Panc1 (cell line): Measurements from ENCODE around the gene P2RY8. TPM values are rescaled to one million over a fixed set of nuclear protein-coding genes. Genes with fewer than 3 reads are reported as not detected.

Experiments used
- ATAC-seq: fragments of 200-7000 bp; cut with Tn5 transposase; 2 replicates; pipeline ENCODE4 v1.9.1; 2020; ENCODE audit warnings: mild to moderate bottlenecking, moderate library complexity
- BruUV-seq: library from RNA; stranded (reverse); fragments of 400-500 nt; replicated peaks from 2 replicates; lab custom pipeline; 2021; lab: Mats Ljungman, UMichigan
- CTCF ChIA-PET: fragments of 300-600 bp; sonication (Branson Sonifier 250); formaldehyde crosslinking; loops from one replicate; lab custom pipeline; 2022; ENCODE audit warnings: antibody characterized with exemption; lab: Charles Lee
- POLR2A ChIA-PET: fragments of 300-600 bp; sonication (Branson Sonifier 250); formaldehyde crosslinking; loops from one replicate; lab custom pipeline; 2022; ENCODE audit warnings: antibody characterized with exemption; lab: Charles Lee
- DNase-seq: peaks from one replicate; pipeline ENCODE4 v3.0.0-alpha.2; 2010; ENCODE audit warnings: low read depth, low spot score
- H3K27ac ChIP-seq: 2 replicates; pipeline ENCODE4 v1.5.1; 2011; ENCODE audit warnings: mild to moderate bottlenecking, low read length, inconsistent platforms
- H3K27me3 ChIP-seq: fragments of 200-500 bp; sonication (Bioruptor generic); 2 replicates; pipeline ENCODE4 v1.6.0; 2014; ENCODE audit warnings: low read length, inconsistent platforms; ENCODE audit not compliant: control insufficient read depth, insufficient read depth
- H3K36me3 ChIP-seq: fragments of 200-500 bp; sonication (Bioruptor generic); 2 replicates; pipeline ENCODE4 v1.5.1; 2014; ENCODE audit warnings: inconsistent platforms, mild to moderate bottlenecking, low read length, moderate library complexity; ENCODE audit not compliant: control insufficient read depth, insufficient read depth
- H3K4me1 ChIP-seq: 2 replicates; pipeline ENCODE4 v1.5.1; 2011; ENCODE audit warnings: inconsistent platforms, mild to moderate bottlenecking, low read length, moderate library complexity; ENCODE audit not compliant: control insufficient read depth, insufficient read depth
- H3K4me3 ChIP-seq, 2 experiments: 2 replicates each; pipeline ENCODE4 v1.5.1; 2011 to 2012; ENCODE audit warnings: low read depth in 2 of 2, low read length in 2 of 2, mild to moderate bottlenecking in 2 of 2, inconsistent platforms in 1 of 2, moderate library complexity in 1 of 2
- H3K9me3 ChIP-seq: fragments of 200-500 bp; sonication (Bioruptor generic); 2 replicates; pipeline ENCODE4 v1.5.1; 2014; ENCODE audit warnings: low read depth, mild to moderate bottlenecking, inconsistent platforms, low read length, moderate library complexity; ENCODE audit not compliant: control insufficient read depth, insufficient read depth
- CTCF ChIP-seq: fragments of 450-650 bp; IDR thresholded peaks from 2 replicates; pipeline ENCODE4 v1.5.1; 2017; ENCODE audit warnings: mild to moderate bottlenecking
- POLR2AphosphoS5 ChIP-seq: IDR thresholded peaks from 2 replicates; pipeline ENCODE4 v1.6.1; 2012; ENCODE audit warnings: mild to moderate bottlenecking, low read depth, low read length, moderate library complexity
- REST ChIP-seq, 2 experiments: IDR thresholded peaks; 2 replicates each; pipeline ENCODE4 v1.6.1; 2011 to 2012; ENCODE audit warnings: low read depth in 2 of 2, control low read depth in 1 of 2, low read length in 1 of 2, mild to moderate bottlenecking in 1 of 2, moderate library complexity in 1 of 2; ENCODE audit not compliant: insufficient read depth in 1 of 2
- SIN3A ChIP-seq: IDR thresholded peaks from 2 replicates; pipeline ENCODE4 v1.6.1; 2012; ENCODE audit warnings: low read depth, mild to moderate bottlenecking, low read length, moderate library complexity, borderline replicate concordance; ENCODE audit not compliant: insufficient read depth
- TCF7L2 ChIP-seq: IDR thresholded peaks from 2 replicates; pipeline ENCODE4 v1.6.1; 2011; ENCODE audit warnings: mild to moderate bottlenecking, low read depth, low read length, inconsistent platforms
- in situ Hi-C: cut with HindIII; loops from 2 replicates; pipeline ENCODE4 v1.10.0; 2016; ENCODE audit warnings: low sequenced_read_pairs, low pct_unique_long_range_greater_than_20kb
- intact Hi-C: fragments of 100-400 bp; cut with micrococcal nuclease; formaldehyde crosslinking; loops from one replicate; pipeline ENCODE4 v1.10.0; 2022; ENCODE audit not compliant: unreplicated experiment
- total RNA-seq: library from RNA; stranded (reverse); gene quantifications from one replicate; pipeline ENCODE4 v1.2.1, GENCODE V29; 2021; ENCODE audit not compliant: unreplicated experiment

Gene P2RY8
- total RNA-seq, 1 experiment from 2014 or later: 0.18 TPM

- H3K4me1 ChIP-seq: no peaks in the 10 kb centered on the region
- no peaks in the 10 kb centered on the region for H3K27me3 ChIP-seq
- intact Hi-C loops: no loop called here
- H3K36me3 ChIP-seq: no peaks in the 10 kb centered on the region
- no peak overlapping the region for H3K4me3 ChIP-seq
- H3K9me3 ChIP-seq: no peaks in the 10 kb centered on the region
- CTCF ChIA-PET: no interaction called here
- POLR2A ChIA-PET: no interaction called here
- H3K27ac ChIP-seq: no peak overlapping the region
- no TSS peak for BruUV-seq
- DNase-seq: no peak
- ATAC-seq: no peak
- TF ChIP-seq POLR2AphosphoS5 (no peak), TCF7L2 (no peak), SIN3A (no peak), CTCF (no peak), REST (IDR thresholded peaks at IDR 0.05; ENCODE audit: insufficient read depth in 1 of 2, low read depth in 2 of 2, low read length in 1 of 2) (no peak)
- in situ Hi-C loops: no loop called here
Observed at GRCh38 chrX:1500701-1501624, 36.0 kb downstream of the P2RY8 start.

GRCh38 chrX:1496076-1496475 is 40.9 kb downstream of the P2RY8 start:
- DNase-seq (no peak), ATAC-seq (no peak)
- TF ChIP-seq SIN3A (no peak), REST (IDR thresholded peaks at IDR 0.05; ENCODE audit: insufficient read depth in 1 of 2, low read depth in 2 of 2, low read length in 1 of 2) (no peak), POLR2AphosphoS5 (no peak), TCF7L2 (no peak), CTCF (no peak)
- POLR2A ChIA-PET: no interaction called here
- H3K36me3 ChIP-seq: no peaks in the 10 kb centered on the region
- H3K4me1 ChIP-seq: no peaks in the 10 kb centered on the region
- H3K27ac ChIP-seq: no peak overlapping the region
- no peaks in the 10 kb centered on the region for H3K27me3 ChIP-seq
- intact Hi-C loops: no loop called here
- in situ Hi-C loops: no loop called here
- no peak overlapping the region for H3K4me3 ChIP-seq
- CTCF ChIA-PET: no interaction called here
- BruUV-seq: no TSS peak
- H3K9me3 ChIP-seq: no peaks in the 10 kb centered on the region
